OCI-LY7 (cell line): ENCODE results near the gene JDP2.

Experiments
- CTCF ChIP-seq: fragments of 200-600 bp; sonication (generic); conservative IDR thresholded peaks from 2 replicates; pipeline ENCODE4 v1.5.1; 2014; ENCODE audit warnings: mild to moderate bottlenecking, antibody characterized with exemption, low read length, moderate library complexity, mixed read lengths
- EZH2phosphoT487 ChIP-seq: fragments of 200-600 bp; sonication (generic); IDR thresholded peaks from 2 replicates; pipeline ENCODE4 v1.6.1; 2018; ENCODE audit warnings: low read depth, borderline replicate concordance, mild to moderate bottlenecking, mixed run types, antibody characterized with exemption, low read length, moderate library complexity, mixed read lengths

DNA sequence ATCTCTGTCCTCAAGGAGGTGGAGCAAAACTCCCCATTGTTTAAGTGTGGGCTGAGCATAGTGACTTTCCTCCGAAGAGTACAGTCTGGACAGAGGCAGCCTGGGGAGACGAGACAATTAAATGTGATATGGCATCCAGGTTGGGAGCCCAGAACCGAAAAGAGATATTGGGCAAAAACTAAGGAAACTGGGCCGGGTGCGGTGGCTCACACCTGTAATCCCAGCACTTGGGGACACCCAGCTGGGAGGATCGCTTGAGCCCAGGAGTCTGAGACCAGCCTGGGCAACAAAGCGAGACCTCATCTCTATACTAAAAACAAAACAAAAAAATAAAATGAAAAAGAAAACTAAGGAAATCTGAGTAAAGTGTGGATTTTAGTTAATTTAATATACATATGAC, 35.9 kb upstream of the JDP2 start:
- TF ChIP-seq CTCF (no peak), EZH2phosphoT487 (no peak)
